H1 (cell line): ENCODE data around the gene CERS3. TPM values are rescaled to one million over a fixed set of nuclear protein-coding genes. Genes with fewer than 3 reads are reported as not detected.

ENCODE experiments used
- CTCF ChIA-PET: fragments of 300-600 bp; sonication (Branson Sonifier 250); formaldehyde crosslinking; loops from one replicate; lab custom pipeline; 2021; ENCODE audit not compliant: partially characterized antibody; lab: Charles Lee
- POLR2A ChIA-PET: fragments of 300-600 bp; sonication (Branson Sonifier 250); formaldehyde crosslinking; loops from one replicate; lab custom pipeline; 2021; ENCODE audit warnings: inconsistent platforms; ENCODE audit not compliant: partially characterized antibody; lab: Charles Lee
- DNase-seq, 2 experiments: peaks; one replicate each; pipeline versions ENCODE4 v3.0.0 to v3.0.0-alpha.2; 2010 to 2022; ENCODE audit warnings: low spot score in 2 of 2, low read depth in 1 of 2, mixed read lengths in 1 of 2
- FAIRE-seq: peaks from 2 replicates; lab custom pipeline; 2011; peaks lifted over from hg19 to GRCh38; lab: Jason Lieb, UNC
- H2AFZ ChIP-seq: 2 replicates; pipeline ENCODE4 v1.8.1; 2012; ENCODE audit warnings: low read length, inconsistent platforms
- H2AK5ac ChIP-seq: 2 replicates; pipeline ENCODE4 v1.6.1; 2013; ENCODE audit warnings: low read depth, low read length
- H2BK120ac ChIP-seq: replicated peaks from 2 replicates; pipeline ENCODE3; 2013; ENCODE audit warnings: low read depth, low read length, inconsistent platforms
- H2BK12ac ChIP-seq: 2 replicates; pipeline ENCODE4 v1.6.1; 2013; ENCODE audit warnings: low read depth, low read length
- H2BK15ac ChIP-seq: 2 replicates; pipeline ENCODE4 v1.6.1; 2013; ENCODE audit warnings: low read length
- H2BK20ac ChIP-seq: 2 replicates; pipeline ENCODE4 v1.6.1; 2013; ENCODE audit warnings: low read length
- H2BK5ac ChIP-seq: 2 replicates; pipeline ENCODE4 v1.6.1; 2013; ENCODE audit warnings: low read depth, low read length
- H3K14ac ChIP-seq: 2 replicates; pipeline ENCODE4 v1.6.1; 2013; ENCODE audit warnings: inconsistent platforms; ENCODE audit not compliant: insufficient read length
- H3K18ac ChIP-seq: 2 replicates; pipeline ENCODE4 v1.6.1; 2013; ENCODE audit warnings: low read length; ENCODE audit errors: extremely low read depth
- H3K23ac ChIP-seq: 2 replicates; pipeline ENCODE4 v1.6.1; 2013; ENCODE audit warnings: inconsistent platforms; ENCODE audit not compliant: insufficient read length
- H3K23me2 ChIP-seq: 2 replicates; pipeline ENCODE4 v1.6.1; 2013; ENCODE audit warnings: low read depth, low read length
- H3K27ac ChIP-seq: 2 replicates; pipeline ENCODE4 v1.6.1; 2011; ENCODE audit warnings: low read depth, low read length, inconsistent platforms
- H3K27me3 ChIP-seq, 4 experiments: replicated peaks in 1 of 4; 1 replicate in 1 of 4; 2 replicates in 3 of 4; pipeline versions ENCODE4 v1.6.1 to v1.8.1; 2011 to 2013; ENCODE audit warnings: low read length in 3 of 4, mild to moderate bottlenecking in 3 of 4, inconsistent platforms in 2 of 4, mixed read lengths in 2 of 4, moderate library complexity in 1 of 4; ENCODE audit not compliant: control insufficient read depth in 3 of 4, insufficient read depth in 3 of 4; ENCODE audit errors: extremely low read depth in 1 of 4
- H3K36me3 ChIP-seq, 4 experiments: 2 replicates each; pipeline versions ENCODE4 v1.6.1 to v1.8.1; 2011 to 2013; ENCODE audit warnings: mild to moderate bottlenecking in 4 of 4, low read length in 3 of 4, moderate library complexity in 2 of 4, control low read depth in 1 of 4, inconsistent platforms in 1 of 4; ENCODE audit not compliant: insufficient read depth in 4 of 4, control insufficient read depth in 2 of 4
- H3K4ac ChIP-seq: replicated peaks from 2 replicates; pipeline ENCODE3; 2013; ENCODE audit warnings: low read length, low read depth, mixed read lengths, inconsistent platforms; ENCODE audit not compliant: insufficient read length
- H3K4me1 ChIP-seq, 4 experiments: replicated peaks in 1 of 4; 1 replicate in 1 of 4; 2 replicates in 3 of 4; pipeline versions ENCODE4 v1.6.1 to v1.8.1; 2011 to 2013; ENCODE audit warnings: low read length in 3 of 4, inconsistent platforms in 2 of 4, mixed read lengths in 1 of 4; ENCODE audit not compliant: insufficient read depth in 4 of 4, control insufficient read depth in 3 of 4
- H3K4me2 ChIP-seq, 2 experiments: 2 replicates each; pipeline versions ENCODE4 v1.6.1 to v1.8.1; 2011 to 2013; ENCODE audit warnings: low read depth in 2 of 2, low read length in 2 of 2, control low read depth in 1 of 2, inconsistent platforms in 1 of 2, mild to moderate bottlenecking in 1 of 2; ENCODE audit not compliant: insufficient read depth in 1 of 2
- H3K4me3 ChIP-seq, 4 experiments: fragments of 200-600, 300-600 bp in 1 of 4; sonication (generic), shearing (Covaris generic), sonication (Bioruptor Twin) in 1 of 4; 2 replicates each; pipeline versions ENCODE4 v1.5.1 to v1.8.1; 2011 to 2016; ENCODE audit warnings: low read length in 4 of 4, low read depth in 3 of 4, control low read depth in 2 of 4, inconsistent platforms in 2 of 4, mild to moderate bottlenecking in 2 of 4, mixed read lengths in 1 of 4, moderate library complexity in 1 of 4; ENCODE audit not compliant: insufficient read depth in 2 of 4; ENCODE audit errors: extremely low read depth in 1 of 4
- H3K56ac ChIP-seq: replicated peaks from 2 replicates; pipeline ENCODE3; 2013; ENCODE audit warnings: low read depth, mild to moderate bottlenecking, mixed read lengths, low read length, inconsistent platforms; ENCODE audit not compliant: insufficient read length
- H3K79me1 ChIP-seq: 2 replicates; pipeline ENCODE4 v1.6.1; 2013; ENCODE audit warnings: low read depth, low read length, control low read depth
- H3K79me2 ChIP-seq, 2 experiments: 2 replicates each; pipeline versions ENCODE4 v1.6.1 to v1.8.1; 2012 to 2013; ENCODE audit warnings: low read length in 2 of 2, mild to moderate bottlenecking in 2 of 2, inconsistent platforms in 1 of 2; ENCODE audit not compliant: insufficient read depth in 2 of 2, control insufficient read depth in 1 of 2
- H3K9ac ChIP-seq, 4 experiments: replicated peaks in 1 of 4; 1 replicate in 1 of 4; 2 replicates in 3 of 4; pipeline versions ENCODE4 v1.6.1 to v1.8.1; 2011 to 2013; ENCODE audit warnings: low read depth in 3 of 4, low read length in 3 of 4, control low read depth in 2 of 4, mild to moderate bottlenecking in 2 of 4, moderate library complexity in 2 of 4, inconsistent platforms in 1 of 4; ENCODE audit errors: extremely low read depth in 1 of 4
- H3K9me3 ChIP-seq, 2 experiments: 2 replicates each; pipeline versions ENCODE4 v1.6.1 to v1.8.1; 2012 to 2013; ENCODE audit warnings: mild to moderate bottlenecking in 2 of 2, moderate library complexity in 2 of 2, control low read depth in 1 of 2, inconsistent platforms in 1 of 2, low read depth in 1 of 2, low read length in 1 of 2, mixed read lengths in 1 of 2; ENCODE audit not compliant: insufficient read depth in 2 of 2
- H4K20me1 ChIP-seq, 2 experiments: replicated peaks in 1 of 2; 2 replicates each; pipeline versions ENCODE3 to v1.8.1; 2011 to 2013; ENCODE audit warnings: inconsistent platforms in 2 of 2, low read length in 2 of 2, mild to moderate bottlenecking in 1 of 2; ENCODE audit not compliant: insufficient read depth in 2 of 2, control insufficient read depth in 1 of 2
- H4K5ac ChIP-seq: 2 replicates; pipeline ENCODE4 v1.6.1; 2013; ENCODE audit warnings: low read length, low read depth, mixed read lengths, inconsistent platforms; ENCODE audit not compliant: insufficient read length
- H4K8ac ChIP-seq: 2 replicates; pipeline ENCODE4 v1.8.0; 2013; ENCODE audit warnings: mild to moderate bottlenecking, moderate library complexity, low read length, inconsistent platforms; ENCODE audit not compliant: insufficient read depth; ENCODE audit errors: extremely low read depth
- H4K91ac ChIP-seq: replicated peaks from 2 replicates; pipeline ENCODE3; 2013; ENCODE audit warnings: low read length, mixed read lengths, inconsistent platforms; ENCODE audit not compliant: insufficient read length
- EZH2 ChIP-seq: fragments of 200-600 bp; sonication (generic); IDR thresholded peaks from 2 replicates; pipeline ENCODE4 v1.7.1; 2012; ENCODE audit warnings: low read depth, mild to moderate bottlenecking, moderate library complexity, low read length, inconsistent platforms; ENCODE audit not compliant: severe bottlenecking
- SP2 ChIP-seq: IDR thresholded peaks from 2 replicates; pipeline ENCODE4 v1.6.1; 2012; ENCODE audit warnings: mild to moderate bottlenecking, low read length, inconsistent platforms
- WGBS, 2 experiments: shearing (Covaris generic) in 1 of 2; methylation state at CpG; one replicate each; pipeline versions ENCODE4 v1.1.6 to v1.1.7; 2013 to 2015; ENCODE audit warnings: low lambda C conversion rate in 2 of 2, mixed read lengths in 2 of 2, inconsistent platforms in 1 of 2, low coverage in 1 of 2, missing lambda C conversion rate in 1 of 2; ENCODE audit not compliant: insufficient replicate concordance in 2 of 2, insufficient coverage in 1 of 2, insufficient read length in 1 of 2; ENCODE audit errors: extremely low coverage in 1 of 2, missing lambda C conversion rate in 1 of 2; 5-methylcytosine and 5-hydroxymethylcytosine counted together
- polyA plus RNA-seq, 7 experiments: library from polyadenylated mRNA; depleted of rRNA in 3 of 7; stranded (reverse) in 5 of 7; unstranded in 2 of 7; fragments of >200 nt in 5 of 7; fragments of 200-250 nt in 2 of 7; gene quantifications; 1 replicate in 5 of 7; 2 replicates in 1 of 7; 4 replicates in 1 of 7; pipeline versions ENCODE4 v1.2.1 to v1.2.3, GENCODE V29; 2011 to 2013; ENCODE audit warnings: missing spikeins in 2 of 7, mixed read lengths in 2 of 7
- total RNA-seq: library from RNA; stranded (reverse); fragmentation: NEBNext Ultra II Directional; extraction: Animal tissue kit (Norgen Biotek cat#: 25700); gene quantifications from 2 replicates; pipeline ENCODE4 v1.2.1, GENCODE V29; 2021
- TF ChIP-seq, protein P1 (sequence below): IDR thresholded peaks from 2 replicates; pipeline ENCODE4 v1.6.1; 2011; ENCODE audit warnings: low read length, improper control_type of control experiment

The CERS3 gene
- total and polyA plus RNA-seq, 2 of the 8 experiments (the other 6 are each of a cell fraction or from before 2014, with no cell fraction given): 0.62 TPM; not detected in 1

DNA sequence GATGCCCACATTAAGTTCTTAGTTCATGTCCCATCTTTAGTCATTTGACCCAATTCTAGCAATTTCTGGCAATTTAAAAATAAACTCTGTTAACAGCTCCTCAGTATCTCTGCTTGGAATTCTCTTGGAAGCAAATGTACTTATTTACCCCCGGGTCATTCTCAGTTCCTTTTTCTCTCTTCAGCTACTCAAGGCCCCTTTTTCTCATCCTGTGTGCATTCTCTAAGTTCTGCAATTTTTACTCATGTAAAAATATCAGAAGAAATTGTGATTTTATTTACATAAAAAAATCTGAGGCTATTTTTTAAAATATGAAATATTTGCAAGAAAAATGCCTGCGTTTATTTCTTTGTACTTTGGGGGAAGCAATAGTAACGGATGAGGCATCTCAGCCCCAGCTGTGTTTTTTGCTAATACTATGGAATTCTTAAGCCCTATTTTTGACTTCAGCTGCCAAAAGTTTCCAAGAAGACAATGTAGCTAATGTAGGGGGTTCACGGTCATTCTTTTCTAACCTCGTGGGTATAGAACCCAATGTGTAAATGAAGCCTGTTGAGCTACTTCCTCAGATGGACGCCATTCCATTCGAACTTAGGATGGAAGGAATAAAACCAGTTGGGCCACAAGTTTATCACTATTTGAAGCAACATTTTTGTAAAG is 20.0 kb downstream of the CERS3 start:
- Histone ChIP-seq H3K27me3 (no peaks in the 10 kb centered on the region), H2BK20ac (no peak overlapping the region), H4K20me1 (no peaks in the 10 kb centered on the region), H3K14ac (no peak overlapping the region), H2BK120ac (no peak overlapping the region), H3K23ac (no peak overlapping the region), H4K5ac (no peak overlapping the region), H2AK5ac (no peak overlapping the region), H3K9me3 (peaks cover 34 to 56% of the 10 kb centered on the region in 2 experiments; a peak in 3 of 4 replicates), H3K56ac (no peak overlapping the region), H3K79me1 (no peaks in the 10 kb centered on the region), H4K8ac (no peak overlapping the region), H3K4me1 (no peaks in the 10 kb centered on the region), H3K4me3 (no peak overlapping the region), H3K9ac (no peak overlapping the region), H3K23me2 (no peaks in the 10 kb centered on the region), H3K4me2 (no peak overlapping the region), H3K27ac (no peak overlapping the region), H2BK5ac (no peak overlapping the region), H4K91ac (no peak overlapping the region), H2BK15ac (no peak overlapping the region), H2BK12ac (no peak overlapping the region), H2AFZ (no peak overlapping the region), H3K4ac (no peak overlapping the region), H3K18ac (no peak overlapping the region), H3K36me3 (no peaks in the 10 kb centered on the region), H3K79me2 (no peaks in the 10 kb centered on the region)
- no peak for DNase-seq
- POLR2A ChIA-PET: no interaction called here
- CTCF ChIA-PET: interaction anchor here (0.6 to 1.2 kb wide), 2 partner anchors 16 to 52 kb away, joined by 3 read pairs; no protein-coding TSS in a partner anchor
- no peak for FAIRE-seq
- TF ChIP-seq SP2 (no peak), EZH2 (no peak)
- TF ChIP-seq, protein P1, sequence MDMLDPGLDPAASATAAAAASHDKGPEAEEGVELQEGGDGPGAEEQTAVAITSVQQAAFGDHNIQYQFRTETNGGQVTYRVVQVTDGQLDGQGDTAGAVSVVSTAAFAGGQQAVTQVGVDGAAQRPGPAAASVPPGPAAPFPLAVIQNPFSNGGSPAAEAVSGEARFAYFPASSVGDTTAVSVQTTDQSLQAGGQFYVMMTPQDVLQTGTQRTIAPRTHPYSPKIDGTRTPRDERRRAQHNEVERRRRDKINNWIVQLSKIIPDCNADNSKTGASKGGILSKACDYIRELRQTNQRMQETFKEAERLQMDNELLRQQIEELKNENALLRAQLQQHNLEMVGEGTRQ: no peak
- WGBS, 2 experiments: 71% methylated on average over 7 of the region's 7 CpGs; no CpG with 5 or more reads in 1 of the 2 experiments
